K562 (cell line): ENCODE results near the gene EIF4G2. TPM values are rescaled to one million over a fixed set of nuclear protein-coding genes. Genes with fewer than 3 reads are reported as not detected.

Source experiments
- CCAR2 ChIP-seq: fragments of 200-400 bp; formaldehyde crosslinking; IDR thresholded peaks from 2 replicates; pipeline ENCODE4 v1.6.1; 2017; ENCODE audit warnings: mild to moderate bottlenecking, low read depth, low read length
- CHD1 ChIP-seq: fragments of 200-600 bp; sonication (generic); IDR thresholded peaks from one replicate; pipeline ENCODE4 v1.6.1; 2012; ENCODE audit warnings: mild to moderate bottlenecking, moderate library complexity, low read length, inconsistent platforms
- CTBP1 ChIP-seq: fragments of 450-650 bp; IDR thresholded peaks from 2 replicates; pipeline ENCODE4 v1.6.1; 2016; ENCODE audit warnings: borderline replicate concordance
- FIP1L1 ChIP-seq: fragments of 200-400 bp; formaldehyde crosslinking; IDR thresholded peaks from 2 replicates; pipeline ENCODE4 v1.6.1; 2018; ENCODE audit warnings: mild to moderate bottlenecking, low read depth, low read length; ENCODE audit not compliant: poor library complexity, severe bottlenecking
- GATAD2A ChIP-seq: fragments of 450-650 bp; IDR thresholded peaks from 2 replicates; pipeline ENCODE4 v1.6.1; 2017
- KDM5B ChIP-seq: fragments of 200-600 bp; sonication (generic); IDR thresholded peaks from 2 replicates; pipeline ENCODE4 v1.6.1; 2012; ENCODE audit warnings: low read depth, mild to moderate bottlenecking, moderate library complexity, low read length, control low read depth, inconsistent platforms; ENCODE audit not compliant: insufficient replicate concordance
- NELFE ChIP-seq: IDR thresholded peaks from 2 replicates; pipeline ENCODE4 v1.6.1; 2011; ENCODE audit warnings: mild to moderate bottlenecking; ENCODE audit not compliant: insufficient read depth, insufficient read length
- PHB2 ChIP-seq: fragments of 450-650 bp; IDR thresholded peaks from 2 replicates; pipeline ENCODE4 v1.6.1; 2017; ENCODE audit warnings: low read depth
- PHTF2 ChIP-seq: fragments of 250-450 bp; sonication (Bioruptor Pico); IDR thresholded peaks from 2 replicates; pipeline ENCODE4 v1.5.0; 2021; ENCODE audit warnings: mild to moderate bottlenecking
- SAP30 ChIP-seq: fragments of 200-600 bp; sonication (generic); IDR thresholded peaks from 2 replicates; pipeline ENCODE4 v1.6.1; 2012; ENCODE audit warnings: borderline replicate concordance, low read depth, mild to moderate bottlenecking, moderate library complexity, low read length, control low read depth, inconsistent platforms; ENCODE audit not compliant: insufficient read depth, poor library complexity, severe bottlenecking
- SETDB1 ChIP-seq: IDR thresholded peaks from one replicate; pipeline ENCODE4 v1.6.1; 2012; ENCODE audit warnings: low read length, control low read depth, inconsistent platforms
- SP2 ChIP-seq: IDR thresholded peaks from 2 replicates; pipeline ENCODE4 v1.6.1; 2011; ENCODE audit warnings: mild to moderate bottlenecking, low read depth, low read length, moderate library complexity; ENCODE audit not compliant: poor library complexity, severe bottlenecking; ENCODE audit errors: extremely low read depth
- U2AF1 ChIP-seq: fragments of 200-400 bp; formaldehyde crosslinking; optimal IDR thresholded peaks from 2 replicates; pipeline ENCODE3; 2017; ENCODE audit warnings: mild to moderate bottlenecking, low read depth, low read length, moderate library complexity
- ZC3H11A ChIP-seq: IDR thresholded peaks from 2 replicates; pipeline ENCODE4 v1.6.1; 2012; ENCODE audit warnings: low read depth, low read length, improper control_type of control experiment
- ZC3H4 ChIP-seq: sonication (generic); formaldehyde crosslinking; IDR thresholded peaks from 2 replicates; pipeline ENCODE4 v1.9.0; 2021; ENCODE audit warnings: missing genetic modification reagents, borderline replicate concordance
- ZNF24 ChIP-seq: fragments of 450-650 bp; IDR thresholded peaks from 2 replicates; pipeline ENCODE4 v1.6.1; 2016
- ZNF583 ChIP-seq: fragments of 250-450 bp; sonication (Bioruptor Pico); IDR thresholded peaks from 2 replicates; pipeline ENCODE4 v1.4.0; 2020
- ZSCAN32 ChIP-seq: fragments of 450-650 bp; formaldehyde crosslinking; IDR thresholded peaks from 2 replicates; pipeline ENCODE4 v1.4.0; 2020; ENCODE audit warnings: mild to moderate bottlenecking, moderate library complexity
- polyA plus RNA-seq, 8 experiments: library from polyadenylated mRNA; depleted of rRNA in 4 of 8; stranded (reverse) in 5 of 8; unstranded in 3 of 8; fragments of >200 nt; fragmentation: Nextera tagmentation in 2 of 8; fragmentation: Illumina TruSeq in 1 of 8; extraction: Ambion mirVana in 2 of 8; extraction: Trizol in 1 of 8; gene quantifications; 2 replicates each; pipeline versions ENCODE4 v1.2.1 to v1.2.3, GENCODE V29; 2011 to 2014; ENCODE audit warnings: inconsistent platforms in 1 of 8, missing spikeins in 1 of 8
- total RNA-seq, 7 experiments: library from RNA; depleted of rRNA in 6 of 7; stranded (reverse); fragments of >200 nt in 6 of 7; fragmentation: Illumina TruSeq in 2 of 7; extraction: Trizol in 2 of 7; gene quantifications; 2 replicates each; pipeline versions ENCODE4 v1.2.1 to v1.2.3, GENCODE V29; 2011 to 2021; ENCODE audit warnings: low replicate concordance in 1 of 7
- TF ChIP-seq, protein P1 (sequence below): sonication (generic); formaldehyde crosslinking; IDR thresholded peaks from 2 replicates; pipeline ENCODE4 v1.8.1; 2023; ENCODE audit warnings: mild to moderate bottlenecking, missing genetic modification reagents
- TF ChIP-seq, protein P2 (sequence below), 3 experiments: IDR thresholded peaks in 2 of 3; conservative IDR thresholded peaks in 1 of 3; 2 replicates each; pipeline ENCODE4 v1.5.1; 2011 to 2012; ENCODE audit warnings: low read length in 3 of 3, mild to moderate bottlenecking in 3 of 3, control low read depth in 2 of 3, improper control_type of control experiment in 1 of 3, inconsistent platforms in 1 of 3, low read depth in 1 of 3, mixed read lengths in 1 of 3, moderate library complexity in 1 of 3; ENCODE audit not compliant: insufficient read depth in 2 of 3
- TF ChIP-seq, protein P3 (sequence below): fragments of 450-650 bp; formaldehyde crosslinking; IDR thresholded peaks from 2 replicates; pipeline ENCODE4 v1.4.0; 2020; ENCODE audit warnings: mild to moderate bottlenecking, mixed read lengths
- TF ChIP-seq, protein P4 (sequence below): sonication (generic); formaldehyde crosslinking; IDR thresholded peaks from 2 replicates; pipeline ENCODE4 v1.8.0; 2022; ENCODE audit warnings: missing genetic modification reagents, mild to moderate bottlenecking, borderline replicate concordance
- TF ChIP-seq, protein P5 (sequence below): sonication (generic); formaldehyde crosslinking; IDR thresholded peaks from 2 replicates; pipeline ENCODE4 v1.9.0; 2022; ENCODE audit warnings: mild to moderate bottlenecking, missing genetic modification reagents

The EIF4G2 gene
- total and polyA plus RNA-seq, 9 of the 15 experiments (the other 6 are each of a cell fraction or from before 2014, with no cell fraction given) = 206 to 790 (median 646) TPM

DNA sequence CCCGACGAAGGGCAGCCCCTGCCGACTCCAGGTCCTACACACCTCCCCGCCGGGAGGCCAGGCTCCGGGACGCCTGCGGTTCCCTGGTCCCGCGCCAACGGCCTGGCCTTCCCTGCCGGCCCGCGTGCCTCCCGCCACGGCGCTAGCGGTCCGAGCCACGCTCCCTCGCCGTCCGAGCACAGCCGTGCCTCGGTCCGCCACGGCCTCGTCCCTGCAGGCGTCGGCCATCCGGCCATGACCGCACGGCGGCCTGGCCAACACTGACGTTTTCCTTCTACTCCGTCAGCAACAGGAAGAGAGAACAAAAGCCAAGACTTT, 532 bp downstream of the EIF4G2 start (continued):
- TF ChIP-seq U2AF1 (peak; percentile 22), SETDB1 (no peak), GATAD2A (no peak), ZSCAN32 (CRISPR knock-in tag) (no peak), CTBP1 (no peak), CCAR2 (no peak), KDM5B (no peak), ZNF24 (no peak), ZC3H11A (no peak), CHD1 (peak; percentile 99), ZNF583 (CRISPR knock-in tag) (no peak), SP2 (no peak), ZC3H4 (peak; percentile 98), PHTF2 (CRISPR knock-in tag) (no peak), PHB2 (no peak), SAP30 (peak; percentile 51), FIP1L1 (peak; percentile 90), NELFE (no peak)
- TF ChIP-seq, protein P1, sequence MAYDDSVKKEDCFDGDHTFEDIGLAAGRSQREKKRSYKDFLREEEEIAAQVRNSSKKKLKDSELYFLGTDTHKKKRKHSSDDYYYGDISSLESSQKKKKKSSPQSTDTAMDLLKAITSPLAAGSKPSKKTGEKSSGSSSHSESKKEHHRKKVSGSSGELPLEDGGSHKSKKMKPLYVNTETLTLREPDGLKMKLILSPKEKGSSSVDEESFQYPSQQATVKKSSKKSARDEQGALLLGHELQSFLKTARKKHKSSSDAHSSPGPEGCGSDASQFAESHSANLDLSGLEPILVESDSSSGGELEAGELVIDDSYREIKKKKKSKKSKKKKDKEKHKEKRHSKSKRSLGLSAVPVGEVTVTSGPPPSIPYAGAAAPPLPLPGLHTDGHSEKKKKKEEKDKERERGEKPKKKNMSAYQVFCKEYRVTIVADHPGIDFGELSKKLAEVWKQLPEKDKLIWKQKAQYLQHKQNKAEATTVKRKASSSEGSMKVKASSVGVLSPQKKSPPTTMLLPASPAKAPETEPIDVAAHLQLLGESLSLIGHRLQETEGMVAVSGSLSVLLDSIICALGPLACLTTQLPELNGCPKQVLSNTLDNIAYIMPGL (CRISPR knock-in tag) = peak; percentile 80; the same call in 1 of the 2 replicates
- TF ChIP-seq, protein P2, sequence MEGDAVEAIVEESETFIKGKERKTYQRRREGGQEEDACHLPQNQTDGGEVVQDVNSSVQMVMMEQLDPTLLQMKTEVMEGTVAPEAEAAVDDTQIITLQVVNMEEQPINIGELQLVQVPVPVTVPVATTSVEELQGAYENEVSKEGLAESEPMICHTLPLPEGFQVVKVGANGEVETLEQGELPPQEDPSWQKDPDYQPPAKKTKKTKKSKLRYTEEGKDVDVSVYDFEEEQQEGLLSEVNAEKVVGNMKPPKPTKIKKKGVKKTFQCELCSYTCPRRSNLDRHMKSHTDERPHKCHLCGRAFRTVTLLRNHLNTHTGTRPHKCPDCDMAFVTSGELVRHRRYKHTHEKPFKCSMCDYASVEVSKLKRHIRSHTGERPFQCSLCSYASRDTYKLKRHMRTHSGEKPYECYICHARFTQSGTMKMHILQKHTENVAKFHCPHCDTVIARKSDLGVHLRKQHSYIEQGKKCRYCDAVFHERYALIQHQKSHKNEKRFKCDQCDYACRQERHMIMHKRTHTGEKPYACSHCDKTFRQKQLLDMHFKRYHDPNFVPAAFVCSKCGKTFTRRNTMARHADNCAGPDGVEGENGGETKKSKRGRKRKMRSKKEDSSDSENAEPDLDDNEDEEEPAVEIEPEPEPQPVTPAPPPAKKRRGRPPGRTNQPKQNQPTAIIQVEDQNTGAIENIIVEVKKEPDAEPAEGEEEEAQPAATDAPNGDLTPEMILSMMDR (IDR thresholded peaks at IDR 0.05 in 2 of 3, conservative IDR thresholded peaks at IDR 0.05 in 1 of 3; ENCODE audit: insufficient read depth in 2 of 3, low read depth in 1 of 3, low read length in 3 of 3) = no peak
- TF ChIP-seq, protein P3, sequence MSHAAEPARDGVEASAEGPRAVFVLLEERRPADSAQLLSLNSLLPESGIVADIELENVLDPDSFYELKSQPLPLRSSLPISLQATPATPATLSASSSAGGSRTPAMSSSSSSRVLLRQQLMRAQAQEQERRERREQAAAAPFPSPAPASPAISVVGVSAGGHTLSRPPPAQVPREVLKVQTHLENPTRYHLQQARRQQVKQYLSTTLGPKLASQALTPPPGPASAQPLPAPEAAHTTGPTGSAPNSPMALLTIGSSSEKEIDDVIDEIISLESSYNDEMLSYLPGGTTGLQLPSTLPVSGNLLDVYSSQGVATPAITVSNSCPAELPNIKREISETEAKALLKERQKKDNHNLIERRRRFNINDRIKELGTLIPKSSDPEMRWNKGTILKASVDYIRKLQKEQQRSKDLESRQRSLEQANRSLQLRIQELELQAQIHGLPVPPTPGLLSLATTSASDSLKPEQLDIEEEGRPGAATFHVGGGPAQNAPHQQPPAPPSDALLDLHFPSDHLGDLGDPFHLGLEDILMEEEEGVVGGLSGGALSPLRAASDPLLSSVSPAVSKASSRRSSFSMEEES (CRISPR knock-in tag) = no peak
- TF ChIP-seq, protein P4, sequence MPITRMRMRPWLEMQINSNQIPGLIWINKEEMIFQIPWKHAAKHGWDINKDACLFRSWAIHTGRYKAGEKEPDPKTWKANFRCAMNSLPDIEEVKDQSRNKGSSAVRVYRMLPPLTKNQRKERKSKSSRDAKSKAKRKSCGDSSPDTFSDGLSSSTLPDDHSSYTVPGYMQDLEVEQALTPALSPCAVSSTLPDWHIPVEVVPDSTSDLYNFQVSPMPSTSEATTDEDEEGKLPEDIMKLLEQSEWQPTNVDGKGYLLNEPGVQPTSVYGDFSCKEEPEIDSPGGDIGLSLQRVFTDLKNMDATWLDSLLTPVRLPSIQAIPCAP (CRISPR knock-in tag) = no peak
- TF ChIP-seq, protein P5, sequence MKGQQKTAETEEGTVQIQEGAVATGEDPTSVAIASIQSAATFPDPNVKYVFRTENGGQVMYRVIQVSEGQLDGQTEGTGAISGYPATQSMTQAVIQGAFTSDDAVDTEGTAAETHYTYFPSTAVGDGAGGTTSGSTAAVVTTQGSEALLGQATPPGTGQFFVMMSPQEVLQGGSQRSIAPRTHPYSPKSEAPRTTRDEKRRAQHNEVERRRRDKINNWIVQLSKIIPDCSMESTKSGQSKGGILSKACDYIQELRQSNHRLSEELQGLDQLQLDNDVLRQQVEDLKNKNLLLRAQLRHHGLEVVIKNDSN (CRISPR knock-in tag) = no peak
